Progenitor cell of endocrine pancreas (in vitro differentiated cells): ENCODE results near the gene CDADC1. TPM values are rescaled to one million over a fixed set of nuclear protein-coding genes. Genes with fewer than 3 reads are reported as not detected.

ENCODE experiments used
- DNase-seq: peaks from one replicate; pipeline ENCODE4 v3.0.0; 2021; ENCODE audit warnings: low spot score; ENCODE audit not compliant: unreplicated experiment
- H3K27ac Mint-ChIP-seq: 2 replicates; pipeline ENCODE4 v1.8.0; 2021; ENCODE audit warnings: mild to moderate bottlenecking, moderate library complexity, mixed read lengths
- H3K27me3 Mint-ChIP-seq: 2 replicates; pipeline ENCODE4 v1.8.0; 2021; ENCODE audit warnings: mixed read lengths
- H3K36me3 Mint-ChIP-seq: 2 replicates; pipeline ENCODE4 v1.8.0; 2022; ENCODE audit warnings: mixed read lengths; ENCODE audit not compliant: insufficient read depth
- H3K4me1 Mint-ChIP-seq: 2 replicates; pipeline ENCODE4 v1.8.0; 2021; ENCODE audit warnings: low read depth, mixed read lengths
- H3K4me3 Mint-ChIP-seq: 2 replicates; pipeline ENCODE4 v1.8.0; 2021; ENCODE audit warnings: low read depth, mild to moderate bottlenecking, moderate library complexity, mixed read lengths
- H3K9me3 Mint-ChIP-seq: 2 replicates; pipeline ENCODE4 v1.8.0; 2021; ENCODE audit warnings: low read depth, mixed read lengths
- CTCF ChIP-seq: fragments of 200-600 bp; sonication (generic); IDR thresholded peaks from one replicate; pipeline ENCODE4 v1.5.0; 2021; ENCODE audit warnings: antibody characterized with exemption, mild to moderate bottlenecking; ENCODE audit not compliant: unreplicated experiment
- total RNA-seq: library from RNA; stranded (reverse); gene quantifications from 2 replicates; pipeline ENCODE4 v1.2.1, GENCODE V29; 2021

Gene CDADC1
- total RNA-seq, 1 donor from 2014 or later = 11.7 TPM

- peaks cover 2% of the 10 kb centered on the region for H3K4me1 Mint-ChIP-seq
- H3K36me3 Mint-ChIP-seq = peaks cover 4% of the 10 kb centered on the region
- H3K4me3 Mint-ChIP-seq = no peak overlapping the region
- TF ChIP-seq CTCF = no peak
- H3K9me3 Mint-ChIP-seq = no peaks in the 10 kb centered on the region
- H3K27ac Mint-ChIP-seq = no peak overlapping the region
- DNase-seq = no peak
- no peaks in the 10 kb centered on the region for H3K27me3 Mint-ChIP-seq
These were observed 67.4 kb downstream of the CDADC1 start for GRCh38 chr13:49315036-49315565.

DNA sequence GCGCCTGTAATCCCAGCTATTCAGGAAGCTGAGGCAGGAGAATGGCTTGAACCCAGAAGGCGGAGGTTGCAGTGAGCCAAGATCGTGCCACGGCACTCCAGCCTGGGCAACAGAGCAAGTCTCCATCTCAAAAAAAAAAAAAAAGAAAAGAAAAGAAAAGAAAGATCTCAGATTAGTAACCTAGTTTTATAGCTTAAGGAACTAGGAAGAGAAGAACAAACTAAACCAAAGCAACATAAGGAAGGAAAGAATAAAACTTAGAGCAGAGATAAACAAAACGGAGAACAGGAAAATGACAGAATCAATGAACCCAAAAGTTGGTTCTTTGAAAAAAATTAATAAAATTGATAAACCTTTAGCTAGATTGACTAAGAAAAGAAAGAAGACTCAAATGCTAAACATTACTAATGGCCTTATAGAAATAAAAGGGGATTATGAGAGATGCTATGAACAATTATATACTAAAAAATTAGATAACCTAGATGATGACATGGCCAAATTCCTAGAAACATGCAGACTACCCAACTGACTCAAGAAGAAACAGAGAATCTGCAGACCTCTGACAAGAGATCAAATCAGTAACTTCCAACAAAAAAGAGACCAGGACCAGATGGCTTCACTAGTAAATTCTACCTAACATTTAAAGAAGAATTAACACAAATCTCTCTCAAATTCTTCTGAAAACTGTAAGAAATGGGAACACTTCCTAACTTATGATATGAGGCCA lies 68.2 kb downstream of the CDADC1 start:
- no peak overlapping the region for H3K4me3 Mint-ChIP-seq
- peaks cover 2% of the 10 kb centered on the region for H3K4me1 Mint-ChIP-seq
- no peak for DNase-seq
- H3K9me3 Mint-ChIP-seq = no peaks in the 10 kb centered on the region
- TF ChIP-seq CTCF = no peak
- no peak overlapping the region for H3K27ac Mint-ChIP-seq
- no peaks in the 10 kb centered on the region for H3K27me3 Mint-ChIP-seq
- H3K36me3 Mint-ChIP-seq = peaks cover 4% of the 10 kb centered on the region

GRCh38 chr13:49319551-49319950 lies 71.8 kb downstream of the CDADC1 start:
- TF ChIP-seq CTCF = no peak
- Mint-ChIP-seq H3K4me3 (no peak overlapping the region), H3K27ac (no peak overlapping the region), H3K27me3 (no peaks in the 10 kb centered on the region), H3K4me1 (no peaks in the 10 kb centered on the region), H3K9me3 (no peaks in the 10 kb centered on the region), H3K36me3 (peaks cover 4% of the 10 kb centered on the region)
- DNase-seq = no peak

DNA sequence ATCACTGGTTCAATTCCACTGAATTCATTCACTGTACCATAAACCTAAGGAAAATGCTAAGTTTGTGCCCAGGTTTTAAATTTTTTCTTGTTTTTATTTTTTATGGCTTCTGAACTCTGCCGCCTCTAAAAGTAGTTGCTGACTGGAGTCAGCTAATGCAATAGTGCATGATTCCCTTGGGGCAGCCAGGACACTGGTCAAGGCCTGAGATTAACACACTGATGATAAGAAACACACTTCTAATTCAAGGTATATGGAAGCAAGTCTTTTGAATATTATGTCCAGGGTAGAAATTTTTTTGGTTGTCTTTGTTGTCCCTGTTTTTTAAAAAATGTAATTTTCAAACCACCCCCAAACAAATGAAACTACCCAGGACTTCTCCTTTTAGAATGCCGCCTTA lies 72.2 kb downstream of the CDADC1 start:
- Mint-ChIP-seq H3K27me3 (no peaks in the 10 kb centered on the region), H3K27ac (no peak overlapping the region), H3K4me3 (no peak overlapping the region), H3K4me1 (no peaks in the 10 kb centered on the region), H3K36me3 (peaks cover 4% of the 10 kb centered on the region), H3K9me3 (no peaks in the 10 kb centered on the region)
- DNase-seq = no peak
- no peak for TF ChIP-seq CTCF

GRCh38 chr13:49320975-49321374 lies 73.2 kb downstream of the CDADC1 start:
- Mint-ChIP-seq H3K9me3 (no peaks in the 10 kb centered on the region), H3K27me3 (no peaks in the 10 kb centered on the region), H3K4me3 (no peak overlapping the region), H3K4me1 (no peaks in the 10 kb centered on the region), H3K27ac (no peak overlapping the region), H3K36me3 (peaks cover 4% of the 10 kb centered on the region)
- no peak for DNase-seq
- TF ChIP-seq CTCF = no peak
